HG03103 (cell line): ENCODE data around the gene MYBPH.

ENCODE experiments used
- ATAC-seq: cut with Tn5 transposase; IDR thresholded peaks from one replicate; pipeline ENCODE4 v1.9.1; 2021; ENCODE audit warnings: low read depth; ENCODE audit not compliant: unreplicated experiment

MYBPH gene

GRCh38 chr1:203167913-203168200, 7.8 kb downstream of the MYBPH start:
- ATAC-seq: no peak

GRCh38 chr1:203167026-203167912, 8.4 kb downstream of the MYBPH start:
- no peak for ATAC-seq

GRCh38 chr1:203166192-203166940, 9.3 kb downstream of the MYBPH start:
- ATAC-seq: no peak

- ATAC-seq: no peak
Observed at GRCh38 chr1:203165800-203166161, 9.8 kb downstream of the MYBPH start.

- ATAC-seq: no peak
Observed at GRCh38 chr1:203165101-203165799, 10.4 kb downstream of the MYBPH start.

- no peak for ATAC-seq
Observed at GRCh38 chr1:203163891-203164635, 11.6 kb downstream of the MYBPH start.

GRCh38 chr1:203162403-203162802, 13.2 kb downstream of the MYBPH start:
- no peak for ATAC-seq

GRCh38 chr1:203161703-203162102, 13.9 kb downstream of the MYBPH start:
- no peak for ATAC-seq

- no peak for ATAC-seq
Observed at GRCh38 chr1:203161175-203161574, 14.5 kb downstream of the MYBPH start.

- ATAC-seq: no peak
Observed at GRCh38 chr1:203159844-203160243, 15.8 kb downstream of the MYBPH start.

GRCh38 chr1:203158960-203159665, 16.5 kb downstream of the MYBPH start:
- no peak for ATAC-seq

- ATAC-seq: no peak
Observed at GRCh38 chr1:203158423-203158822, 17.2 kb downstream of the MYBPH start.

GRCh38 chr1:203156280-203156679, 19.3 kb downstream of the MYBPH start:
- no peak for ATAC-seq

GRCh38 chr1:203153989-203154821, 21.4 kb downstream of the MYBPH start:
- no peak for ATAC-seq

- ATAC-seq: no peak
Observed at GRCh38 chr1:203153051-203153988, 22.3 kb downstream of the MYBPH start.

GRCh38 chr1:203152158-203153034, 23.2 kb downstream of the MYBPH start:
- no peak for ATAC-seq
